ENCODE results near the gene METTL6. TPM values are rescaled to one million over a fixed set of nuclear protein-coding genes. Genes with fewer than 3 reads are reported as not detected.
"Not testable (repeated sequence)": the region's sequence is repeated elsewhere in the genome, so short reads cannot be mapped to it uniquely, and the experiment has no call there.

Gene METTL6
- total and polyA plus RNA-seq, 2 donors (not counting 1 experiment from before 2014, with no cell fraction given) = 7.6 to 23.9 TPM

DNA sequence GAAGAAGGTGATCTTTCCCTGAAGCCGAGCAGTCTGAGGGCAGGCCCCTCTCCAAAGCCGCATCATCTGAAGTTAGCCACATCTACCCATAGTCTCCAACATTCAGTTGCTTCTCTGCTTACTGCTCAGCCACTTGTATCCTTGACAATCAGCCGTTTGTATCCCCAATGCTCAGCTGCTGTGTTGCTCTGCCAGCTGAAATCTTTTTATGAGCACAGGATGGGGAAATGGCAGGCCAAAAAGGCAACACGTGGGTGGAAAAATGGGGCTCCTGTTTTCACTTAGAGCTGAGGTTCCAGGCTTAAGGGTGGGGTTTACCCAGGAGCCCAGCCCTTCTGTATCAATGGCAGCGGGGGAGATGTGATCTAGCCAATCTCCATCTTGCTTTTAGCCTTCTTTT, 36.3 kb downstream of the METTL6 start:
- TF ChIP-seq EZH2 (IDR thresholded peaks at IDR 0.05; ENCODE audit: borderline replicate concordance, insufficient read depth, low read depth, low read length, poor library complexity, severe bottlenecking) = no peak
- TF ChIP-seq, protein P1, sequence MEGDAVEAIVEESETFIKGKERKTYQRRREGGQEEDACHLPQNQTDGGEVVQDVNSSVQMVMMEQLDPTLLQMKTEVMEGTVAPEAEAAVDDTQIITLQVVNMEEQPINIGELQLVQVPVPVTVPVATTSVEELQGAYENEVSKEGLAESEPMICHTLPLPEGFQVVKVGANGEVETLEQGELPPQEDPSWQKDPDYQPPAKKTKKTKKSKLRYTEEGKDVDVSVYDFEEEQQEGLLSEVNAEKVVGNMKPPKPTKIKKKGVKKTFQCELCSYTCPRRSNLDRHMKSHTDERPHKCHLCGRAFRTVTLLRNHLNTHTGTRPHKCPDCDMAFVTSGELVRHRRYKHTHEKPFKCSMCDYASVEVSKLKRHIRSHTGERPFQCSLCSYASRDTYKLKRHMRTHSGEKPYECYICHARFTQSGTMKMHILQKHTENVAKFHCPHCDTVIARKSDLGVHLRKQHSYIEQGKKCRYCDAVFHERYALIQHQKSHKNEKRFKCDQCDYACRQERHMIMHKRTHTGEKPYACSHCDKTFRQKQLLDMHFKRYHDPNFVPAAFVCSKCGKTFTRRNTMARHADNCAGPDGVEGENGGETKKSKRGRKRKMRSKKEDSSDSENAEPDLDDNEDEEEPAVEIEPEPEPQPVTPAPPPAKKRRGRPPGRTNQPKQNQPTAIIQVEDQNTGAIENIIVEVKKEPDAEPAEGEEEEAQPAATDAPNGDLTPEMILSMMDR (IDR thresholded peaks at IDR 0.05) = no peak
- Histone ChIP-seq H3K4me3 (ENCODE audit: control extremely low read depth in 1 of 5, extremely low read depth in 1 of 5, insufficient read depth in 1 of 5, low read depth in 2 of 5, low read length in 4 of 5) (no peak overlapping the region), H4K20me1 (ENCODE audit: control insufficient read depth, insufficient read depth, low read length, poor library complexity, severe bottlenecking) (no peaks in the 10 kb centered on the region), H2AFZ (ENCODE audit: insufficient read depth, low read depth, low read length, poor library complexity, severe bottlenecking) (peak overlapping the region; percentile 8), H3K27ac (ENCODE audit: low read length in 2 of 2) (no peak overlapping the region), H3K36me3 (replicated peaks in 1 of 2; ENCODE audit: control extremely low read depth in 1 of 2, control insufficient read depth in 1 of 2, extremely low read depth in 1 of 2, insufficient read depth in 2 of 2, low read length in 1 of 2) (no peaks in the 10 kb centered on the region), H3K79me2 (ENCODE audit: control insufficient read depth, insufficient read depth, low read length) (no peaks in the 10 kb centered on the region), H3K27me3 (replicated peaks in 1 of 4; ENCODE audit: control extremely low read depth in 1 of 4, control insufficient read depth in 3 of 4, insufficient read depth in 4 of 4, low read length in 3 of 4) (no peaks in the 10 kb centered on the region), H3K9me3 (ENCODE audit: control extremely low read depth in 1 of 3, control insufficient read depth in 2 of 3, insufficient read depth in 1 of 3, low read length in 2 of 3) (peaks cover 0 to 5% (median 4%) of the 10 kb centered on the region in 3 donors), H3K4me2 (replicated peaks; ENCODE audit: low read depth, low read length, poor library complexity, severe bottlenecking) (no peak overlapping the region), H3K9ac (ENCODE audit: low read length) (no peak overlapping the region), H3K4me1 (ENCODE audit: control insufficient read depth in 2 of 2, insufficient read depth in 2 of 2, low read length in 2 of 2) (peaks cover 42 to 51% of the 10 kb centered on the region in 2 donors)
- Mint-ChIP-seq H3K27me3 (no peaks in the 10 kb centered on the region), H3K27ac (peak overlapping the region; percentile 68), H3K9me3 (ENCODE audit: insufficient read depth) (no peaks in the 10 kb centered on the region), H3K4me1 (peaks cover 62% of the 10 kb centered on the region), H3K4me3 (no peak overlapping the region)
- ChIA-PET POLR2A (no interaction called here), CTCF (interaction anchor here (0.7 to 1.7 kb wide), 5 partner anchors 8 to 131 kb away, joined by 3 to 4 read pairs (median 3); no protein-coding TSS in a partner anchor)
- DNase-seq (no peak), ATAC-seq (ENCODE audit: low read depth) (no peak)
- WGBS (ENCODE audit: insufficient coverage) = 79% methylated on average over 4 of the region's 5 CpGs
- intact Hi-C loops (cut with micrococcal nuclease) = no loop called here

DNA sequence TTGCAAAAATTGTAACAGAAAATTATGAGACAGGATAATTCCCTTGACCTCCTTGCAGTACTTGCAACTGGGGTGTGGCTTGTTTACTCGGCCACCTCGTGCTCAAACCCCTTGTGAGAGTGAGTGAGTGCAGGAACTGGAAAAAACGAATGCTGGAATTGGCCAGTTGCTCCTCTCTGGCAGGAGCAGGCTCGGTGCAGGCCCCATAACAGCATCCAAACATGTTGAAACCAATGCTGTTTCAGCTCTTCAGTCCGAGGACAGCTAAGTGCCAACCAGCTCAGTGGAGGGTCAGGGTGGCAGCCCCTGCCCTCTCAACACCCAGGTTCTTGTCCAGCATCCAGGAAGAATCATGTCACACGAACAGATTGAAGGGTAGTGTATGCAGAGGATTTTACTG, 36.9 kb downstream of the METTL6 start:
- Mint-ChIP-seq H3K27ac (peak overlapping the region; percentile 82), H3K4me3 (peak overlapping the region; percentile 45), H3K9me3 (ENCODE audit: insufficient read depth) (no peaks in the 10 kb centered on the region), H3K4me1 (peaks cover 66% of the 10 kb centered on the region), H3K27me3 (no peaks in the 10 kb centered on the region)
- no peak for ATAC-seq (ENCODE audit: low read depth)
- ChIA-PET POLR2A (no interaction called here), CTCF (interaction anchor here (0.7 to 1.7 kb wide), 5 partner anchors 8 to 131 kb away, joined by 3 to 4 read pairs (median 3); no protein-coding TSS in a partner anchor)
- intact Hi-C loops (cut with micrococcal nuclease) = no loop called here
- no peak overlapping the region for H3K4me3 ChIP-seq (ENCODE audit: control extremely low read depth in 1 of 5, extremely low read depth in 1 of 5, insufficient read depth in 1 of 5, low read depth in 2 of 5, low read length in 4 of 5)
- DNase-seq = no peak
- peaks cover 0 to 7% (median 5%) of the 10 kb centered on the region in 3 donors for H3K9me3 ChIP-seq (ENCODE audit: control extremely low read depth in 1 of 3, control insufficient read depth in 2 of 3, insufficient read depth in 1 of 3, low read length in 2 of 3)
- peak overlapping the region; percentile 8 for H2AFZ ChIP-seq (ENCODE audit: insufficient read depth, low read depth, low read length, poor library complexity, severe bottlenecking)
- TF ChIP-seq EZH2 (IDR thresholded peaks at IDR 0.05; ENCODE audit: borderline replicate concordance, insufficient read depth, low read depth, low read length, poor library complexity, severe bottlenecking) = no peak
- TF ChIP-seq, protein P1 (IDR thresholded peaks at IDR 0.05) = no peak
- WGBS (ENCODE audit: insufficient coverage) = 57% methylated on average over 5 of the region's 6 CpGs
- H4K20me1 ChIP-seq (ENCODE audit: control insufficient read depth, insufficient read depth, low read length, poor library complexity, severe bottlenecking) = no peaks in the 10 kb centered on the region
- H3K27ac ChIP-seq (ENCODE audit: low read length in 2 of 2) = no peak overlapping the region
- no peaks in the 10 kb centered on the region for H3K36me3 ChIP-seq (replicated peaks in 1 of 2; ENCODE audit: control extremely low read depth in 1 of 2, control insufficient read depth in 1 of 2, extremely low read depth in 1 of 2, insufficient read depth in 2 of 2, low read length in 1 of 2)
- no peak overlapping the region for H3K9ac ChIP-seq (ENCODE audit: low read length)
- no peaks in the 10 kb centered on the region for H3K79me2 ChIP-seq (ENCODE audit: control insufficient read depth, insufficient read depth, low read length)
- peaks cover 48 to 56% of the 10 kb centered on the region in 2 donors for H3K4me1 ChIP-seq (ENCODE audit: control insufficient read depth in 2 of 2, insufficient read depth in 2 of 2, low read length in 2 of 2)
- peak overlapping the region; percentile 15 for H3K4me2 ChIP-seq (replicated peaks; ENCODE audit: low read depth, low read length, poor library complexity, severe bottlenecking)
- H3K27me3 ChIP-seq (replicated peaks in 1 of 4; ENCODE audit: control extremely low read depth in 1 of 4, control insufficient read depth in 3 of 4, insufficient read depth in 4 of 4, low read length in 3 of 4) = no peaks in the 10 kb centered on the region

DNA sequence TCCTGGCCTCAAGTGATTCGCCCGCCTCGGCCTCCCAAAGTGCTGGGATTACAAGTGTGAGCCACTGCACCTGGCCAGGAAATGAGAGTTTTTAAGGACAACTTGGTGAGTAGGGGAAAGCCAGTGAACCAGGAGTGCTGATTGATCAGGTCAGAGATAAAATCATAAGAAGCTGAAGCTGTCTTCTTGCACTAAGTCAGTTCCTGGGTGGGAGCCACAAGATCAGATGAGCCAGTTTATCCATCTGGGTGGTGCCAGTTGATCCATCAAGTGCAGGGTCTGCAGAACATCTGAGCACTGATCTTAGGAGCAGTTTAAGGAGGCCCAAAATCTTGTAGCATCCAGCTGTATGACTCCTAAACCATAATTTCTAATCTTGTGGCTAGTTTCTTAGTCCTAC, 39.0 kb downstream of the METTL6 start:
- H3K4me2 ChIP-seq (replicated peaks; ENCODE audit: low read depth, low read length, poor library complexity, severe bottlenecking); H4K20me1 ChIP-seq (ENCODE audit: control insufficient read depth, insufficient read depth, low read length, poor library complexity, severe bottlenecking); H3K36me3 ChIP-seq (replicated peaks in 1 of 2; ENCODE audit: control extremely low read depth in 1 of 2, control insufficient read depth in 1 of 2, extremely low read depth in 1 of 2, insufficient read depth in 2 of 2, low read length in 1 of 2); intact Hi-C loops (cut with micrococcal nuclease); H3K9ac ChIP-seq (ENCODE audit: low read length); POLR2A ChIA-PET; H3K4me3 ChIP-seq (ENCODE audit: control extremely low read depth in 1 of 5, extremely low read depth in 1 of 5, insufficient read depth in 1 of 5, low read depth in 2 of 5, low read length in 4 of 5); ATAC-seq (ENCODE audit: low read depth); H3K79me2 ChIP-seq (ENCODE audit: control insufficient read depth, insufficient read depth, low read length); H3K27me3 ChIP-seq (replicated peaks in 1 of 4; ENCODE audit: control extremely low read depth in 1 of 4, control insufficient read depth in 3 of 4, insufficient read depth in 4 of 4, low read length in 3 of 4); H3K9me3 ChIP-seq (ENCODE audit: control extremely low read depth in 1 of 3, control insufficient read depth in 2 of 3, insufficient read depth in 1 of 3, low read length in 2 of 3); H3K27ac Mint-ChIP-seq; H3K27me3 Mint-ChIP-seq; H2AFZ ChIP-seq (ENCODE audit: insufficient read depth, low read depth, low read length, poor library complexity, severe bottlenecking); H3K27ac ChIP-seq (ENCODE audit: low read length in 2 of 2); DNase-seq; H3K4me3 Mint-ChIP-seq; H3K9me3 Mint-ChIP-seq (ENCODE audit: insufficient read depth): not testable (repeated sequence)
- H3K4me1 Mint-ChIP-seq = peaks cover 76% of the 10 kb centered on the region
- CTCF ChIA-PET = interaction anchor here (0.7 to 6.8 kb wide), 9 partner anchors 11 to 279 kb away, joined by 3 to 80 read pairs (median 6); partner anchors contain the start of gene SH3BP5
- H3K4me1 ChIP-seq (ENCODE audit: control insufficient read depth in 2 of 2, insufficient read depth in 2 of 2, low read length in 2 of 2) = peaks cover 68 to 78% of the 10 kb centered on the region in 2 donors
- 80% methylated on average over 1 of the region's 3 CpGs for WGBS (ENCODE audit: insufficient coverage)

Data from B cell (primary cell).